ENCODE results near the gene EPS8L2.

GRCh38 chr11:702462-703461, 3.3 kb upstream of the EPS8L2 start:
- TF ChIP-seq POLR2A (IDR thresholded peaks at IDR 0.05) (no peak), CTCF (IDR thresholded peaks at IDR 0.05) (no peak), POLR2AphosphoS5 (IDR thresholded peaks at IDR 0.05) (no peak)
